Iris pigment epithelial cell (primary cell): Measurements from ENCODE around the gene PRKAA1.
"Not testable (repeated sequence)": the region's sequence is repeated elsewhere in the genome, so short reads cannot be mapped to it uniquely, and the experiment has no call there.

Source experiments
- DNase-seq: peaks from one replicate; pipeline ENCODE4 v3.0.0-alpha.2; 2011; ENCODE audit warnings: low read depth

PRKAA1 gene

GRCh38 chr5:40733434-40733833 is 64.7 kb downstream of the PRKAA1 start:
- DNase-seq: no peak

- DNase-seq: not testable (repeated sequence)
These were observed 75.7 kb downstream of the PRKAA1 start for GRCh38 chr5:40722497-40722911.

GRCh38 chr5:40720069-40720468 is 78.1 kb downstream of the PRKAA1 start:
- no peak for DNase-seq

GRCh38 chr5:40717281-40717680 is 80.9 kb downstream of the PRKAA1 start:
- peak; percentile 76 for DNase-seq

- no peak for DNase-seq
These were observed 81.6 kb downstream of the PRKAA1 start for GRCh38 chr5:40716590-40716989.

GRCh38 chr5:40716000-40716399 is 82.2 kb downstream of the PRKAA1 start:
- peak; percentile 24 for DNase-seq

- no peak for DNase-seq
These were observed 84.2 kb downstream of the PRKAA1 start for GRCh38 chr5:40714001-40714400.

- DNase-seq: not testable (repeated sequence)
These were observed 87.6 kb downstream of the PRKAA1 start for GRCh38 chr5:40710575-40710974.
